Liver (tissue), 3 donors: ENCODE measurements around the gene KLK14.

ENCODE experiments used
- ATF3 ChIP-seq: IDR thresholded peaks from 2 replicates; pipeline ENCODE4 v1.6.1; 2016; ENCODE audit warnings: antibody characterized with exemption
- CTCF ChIP-seq: fragments of 150-350 bp; IDR thresholded peaks from 2 replicates; pipeline ENCODE4 v1.5.1; 2017; ENCODE audit warnings: improper control_type of control experiment, low read depth, low read length; ENCODE audit not compliant: missing input control
- EGR1 ChIP-seq, 2 donors: IDR thresholded peaks; 2 replicates each; pipeline ENCODE4 v1.6.1; 2016 to 2018; ENCODE audit warnings: antibody characterized with exemption in 2 of 2, low read depth in 2 of 2
- FOXA1 ChIP-seq: IDR thresholded peaks from 2 replicates; pipeline ENCODE4 v1.6.1; 2016; ENCODE audit warnings: antibody characterized with exemption
- GABPA ChIP-seq, 2 donors: IDR thresholded peaks in 1 of 2; conservative IDR thresholded peaks in 1 of 2; 2 replicates each; pipeline ENCODE4 v1.6.1; 2016; ENCODE audit warnings: antibody characterized with exemption in 2 of 2, mild to moderate bottlenecking in 1 of 2, moderate library complexity in 1 of 2
- MAX ChIP-seq: IDR thresholded peaks from 2 replicates; pipeline ENCODE4 v1.6.1; 2016; ENCODE audit warnings: antibody characterized with exemption
- RAD21 ChIP-seq, 2 donors: IDR thresholded peaks; 2 replicates each; pipeline ENCODE4 v1.6.1; 2016; ENCODE audit warnings: antibody characterized with exemption in 2 of 2, mild to moderate bottlenecking in 2 of 2
- REST ChIP-seq: IDR thresholded peaks from 2 replicates; pipeline ENCODE4 v1.6.1; 2016; ENCODE audit warnings: antibody characterized with exemption, mild to moderate bottlenecking
- SP1 ChIP-seq: IDR thresholded peaks from 2 replicates; pipeline ENCODE4 v1.6.1; 2018; ENCODE audit warnings: antibody characterized with exemption, mild to moderate bottlenecking
- TAF1 ChIP-seq: conservative IDR thresholded peaks from 2 replicates; pipeline ENCODE4 v1.6.1; 2016; ENCODE audit warnings: antibody characterized with exemption, mild to moderate bottlenecking
- YY1 ChIP-seq: IDR thresholded peaks from 2 replicates; pipeline ENCODE4 v1.6.1; 2016; ENCODE audit warnings: antibody characterized with exemption, mild to moderate bottlenecking
- ZBTB33 ChIP-seq: IDR thresholded peaks from 2 replicates; pipeline ENCODE4 v1.6.1; 2016; ENCODE audit warnings: antibody characterized with exemption
- donor health status: healthy.
- donor health status: healthy.

- TF ChIP-seq SP1 (no peak), CTCF (no peak), ZBTB33 (no peak), REST (no peak), RAD21 (IDR thresholded peaks at IDR 0.05) (no peak), EGR1 (IDR thresholded peaks at IDR 0.05; ENCODE audit: low read depth in 2 of 2) (no peak), YY1 (no peak), GABPA (IDR thresholded peaks at IDR 0.05 in 1 of 2, conservative IDR thresholded peaks at IDR 0.05 in 1 of 2) (no peak), ATF3 (no peak), FOXA1 (no peak), MAX (no peak), TAF1 (no peak)
Observed at GRCh38 chr19:51127032-51127431, 44.3 kb upstream of the KLK14 start.
